Measurements from ENCODE around the gene ACHE.

- no peak for TF ChIP-seq EZH2 (IDR thresholded peaks at IDR 0.05; ENCODE audit: borderline replicate concordance, low read depth, low read length, severe bottlenecking)
- TF ChIP-seq, protein P1, sequence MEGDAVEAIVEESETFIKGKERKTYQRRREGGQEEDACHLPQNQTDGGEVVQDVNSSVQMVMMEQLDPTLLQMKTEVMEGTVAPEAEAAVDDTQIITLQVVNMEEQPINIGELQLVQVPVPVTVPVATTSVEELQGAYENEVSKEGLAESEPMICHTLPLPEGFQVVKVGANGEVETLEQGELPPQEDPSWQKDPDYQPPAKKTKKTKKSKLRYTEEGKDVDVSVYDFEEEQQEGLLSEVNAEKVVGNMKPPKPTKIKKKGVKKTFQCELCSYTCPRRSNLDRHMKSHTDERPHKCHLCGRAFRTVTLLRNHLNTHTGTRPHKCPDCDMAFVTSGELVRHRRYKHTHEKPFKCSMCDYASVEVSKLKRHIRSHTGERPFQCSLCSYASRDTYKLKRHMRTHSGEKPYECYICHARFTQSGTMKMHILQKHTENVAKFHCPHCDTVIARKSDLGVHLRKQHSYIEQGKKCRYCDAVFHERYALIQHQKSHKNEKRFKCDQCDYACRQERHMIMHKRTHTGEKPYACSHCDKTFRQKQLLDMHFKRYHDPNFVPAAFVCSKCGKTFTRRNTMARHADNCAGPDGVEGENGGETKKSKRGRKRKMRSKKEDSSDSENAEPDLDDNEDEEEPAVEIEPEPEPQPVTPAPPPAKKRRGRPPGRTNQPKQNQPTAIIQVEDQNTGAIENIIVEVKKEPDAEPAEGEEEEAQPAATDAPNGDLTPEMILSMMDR (IDR thresholded peaks at IDR 0.05; ENCODE audit: borderline replicate concordance, extremely low read depth, low read length, poor library complexity, severe bottlenecking), result peak; percentile 26
These were observed 20.9 kb downstream of the ACHE start, which contains the start of gene SRRT for GRCh38 chr7:100874577-100875355.

Data from DND-41 (cell line).